Measurements from ENCODE around the gene PBX4.

Gene PBX4

DNA sequence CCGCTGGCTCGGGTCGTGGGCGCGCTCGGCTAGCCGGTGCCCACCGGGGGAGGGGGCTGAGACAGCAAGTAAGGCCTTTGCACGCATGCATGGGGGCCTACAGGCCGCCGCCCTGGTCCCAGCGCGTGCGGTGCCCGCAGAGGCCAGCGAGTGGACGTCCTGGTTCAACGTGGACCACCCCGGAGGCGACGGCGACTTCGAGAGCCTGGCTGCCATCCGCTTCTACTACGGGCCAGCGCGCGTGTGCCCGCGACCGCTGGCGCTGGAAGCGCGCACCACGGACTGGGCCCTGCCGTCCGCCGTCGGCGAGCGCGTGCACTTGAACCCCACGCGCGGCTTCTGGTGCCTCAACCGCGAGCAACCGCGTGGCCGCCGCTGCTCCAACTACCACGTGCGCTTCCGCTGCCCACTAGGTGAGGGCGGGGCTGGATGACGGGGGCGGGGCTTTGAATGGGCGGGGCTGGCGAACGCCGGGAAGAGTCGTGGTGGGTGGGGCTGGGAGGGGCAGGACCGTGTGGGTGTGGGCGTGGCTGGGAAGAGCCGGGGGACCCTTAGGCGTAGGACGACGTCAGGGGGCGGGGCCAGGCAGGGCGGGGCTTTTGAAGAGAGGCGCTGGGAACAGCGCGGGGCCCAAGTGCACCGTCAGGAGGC lies 78.3 kb downstream of the PBX4 start:
- DNase-seq (ENCODE audit: low spot score): peak; percentile 68

DNA sequence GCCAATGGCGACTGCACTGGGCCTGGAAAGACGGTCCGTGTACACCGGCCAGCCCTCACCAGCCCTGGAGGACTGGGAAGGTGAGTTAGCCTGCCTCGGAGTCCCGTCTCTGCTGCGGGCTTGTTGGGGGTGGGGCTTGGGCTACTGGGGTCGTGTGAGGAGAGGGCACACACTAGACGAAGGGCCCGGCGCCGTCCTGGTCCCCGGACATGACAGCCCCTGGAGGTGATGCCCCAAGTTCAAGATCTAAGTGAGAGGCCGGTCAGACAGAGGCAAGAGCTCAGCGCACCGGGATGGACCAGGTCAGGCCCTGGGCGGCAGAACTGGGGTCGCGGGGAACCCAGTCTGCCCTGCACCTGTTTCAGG lies 78.8 kb downstream of the PBX4 start:
- no peak for DNase-seq (ENCODE audit: low spot score)

- DNase-seq (ENCODE audit: low spot score): no peak
Observed at GRCh38 chr19:19538785-19539166, 79.7 kb downstream of the PBX4 start.

DNA sequence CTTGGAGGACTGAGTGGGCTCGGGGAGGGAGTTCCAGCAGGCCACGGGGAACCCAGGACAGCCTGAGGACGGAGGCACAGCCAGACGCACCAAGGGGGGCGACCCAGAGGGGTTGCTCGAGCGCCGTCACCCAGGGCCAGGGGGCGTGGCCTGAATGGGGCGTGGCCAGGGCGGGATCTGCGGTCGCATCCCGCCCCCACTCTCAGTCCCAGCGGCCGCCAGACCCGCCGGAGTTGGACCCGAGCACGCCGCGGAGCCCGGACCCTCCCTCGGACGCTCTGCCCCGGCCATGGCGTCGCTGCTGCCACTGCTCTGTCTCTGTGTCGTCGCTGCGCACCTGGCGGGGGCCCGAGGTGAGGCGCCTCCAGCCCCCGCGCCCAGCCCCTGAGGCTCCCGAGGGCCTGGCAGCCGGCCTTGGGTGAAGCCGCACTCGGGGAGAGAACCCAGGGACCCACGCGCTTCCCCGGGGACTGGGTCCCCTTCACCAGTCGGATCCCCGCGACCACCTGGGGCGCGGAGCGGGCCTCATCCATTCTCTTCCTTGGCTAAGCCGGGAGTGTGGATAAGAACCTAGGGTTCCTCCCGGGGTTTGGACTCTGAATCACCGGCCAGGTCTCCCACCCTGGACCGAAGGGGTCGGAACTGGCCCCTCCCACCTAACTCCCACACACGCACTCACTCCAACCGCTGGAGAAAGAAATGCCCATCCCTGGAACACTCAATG lies 80.3 kb downstream of the PBX4 start, which contains the start of gene CILP2:
TSS of gene CILP2 (plus strand) at position 205 of the 724 bp plus-strand sequence. CDS start at position 290, 85 bp downstream.
- no peak for DNase-seq (ENCODE audit: low spot score)

DNA sequence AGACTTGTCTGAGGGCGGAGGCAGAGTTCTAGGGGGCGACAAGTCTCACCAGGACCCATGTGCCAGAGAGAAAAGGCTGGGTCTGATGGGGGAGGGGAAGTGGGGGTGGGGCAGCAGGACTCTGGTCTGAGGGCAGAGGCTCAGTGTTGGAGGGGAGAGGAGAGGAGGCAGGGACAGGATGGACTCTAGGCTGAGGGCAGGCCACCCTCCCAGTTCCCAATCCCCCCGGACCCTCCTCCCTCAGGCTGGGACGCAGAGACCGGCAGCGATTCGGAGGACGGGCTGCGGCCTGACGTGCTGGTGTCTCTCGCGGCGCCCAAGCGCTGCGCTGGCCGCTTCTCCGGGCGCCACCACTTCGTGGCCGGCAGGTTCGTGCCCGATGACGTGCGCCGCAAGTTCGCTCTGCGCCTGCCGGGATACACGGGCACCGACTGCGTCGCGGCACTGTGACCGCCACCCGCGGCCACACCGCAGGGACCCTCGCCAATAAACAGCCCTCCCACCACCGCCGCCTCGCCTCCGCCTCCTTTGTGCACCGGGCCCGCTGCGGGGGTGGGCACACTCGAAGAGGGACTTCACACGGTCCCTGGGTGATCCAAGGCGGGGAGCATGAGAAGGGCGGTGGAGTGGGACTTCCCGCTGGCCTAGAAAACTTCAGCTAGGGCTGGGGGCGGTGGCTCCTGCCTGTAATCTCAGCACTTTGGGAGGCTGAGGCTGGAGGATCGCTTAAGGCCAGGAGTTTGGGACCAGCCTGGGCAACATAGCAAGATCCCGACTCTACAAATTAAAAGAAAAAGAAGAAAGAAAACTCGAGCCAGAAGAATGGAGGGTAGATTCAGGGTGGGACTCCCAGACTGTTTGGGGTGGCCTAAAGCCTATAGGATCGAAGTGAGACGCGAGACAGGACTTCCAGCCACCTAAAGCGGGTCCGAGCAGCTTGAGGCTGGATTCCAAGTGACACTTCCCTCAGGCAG lies 81.1 kb downstream of the PBX4 start:
- DNase-seq (ENCODE audit: low spot score): no peak

DNA sequence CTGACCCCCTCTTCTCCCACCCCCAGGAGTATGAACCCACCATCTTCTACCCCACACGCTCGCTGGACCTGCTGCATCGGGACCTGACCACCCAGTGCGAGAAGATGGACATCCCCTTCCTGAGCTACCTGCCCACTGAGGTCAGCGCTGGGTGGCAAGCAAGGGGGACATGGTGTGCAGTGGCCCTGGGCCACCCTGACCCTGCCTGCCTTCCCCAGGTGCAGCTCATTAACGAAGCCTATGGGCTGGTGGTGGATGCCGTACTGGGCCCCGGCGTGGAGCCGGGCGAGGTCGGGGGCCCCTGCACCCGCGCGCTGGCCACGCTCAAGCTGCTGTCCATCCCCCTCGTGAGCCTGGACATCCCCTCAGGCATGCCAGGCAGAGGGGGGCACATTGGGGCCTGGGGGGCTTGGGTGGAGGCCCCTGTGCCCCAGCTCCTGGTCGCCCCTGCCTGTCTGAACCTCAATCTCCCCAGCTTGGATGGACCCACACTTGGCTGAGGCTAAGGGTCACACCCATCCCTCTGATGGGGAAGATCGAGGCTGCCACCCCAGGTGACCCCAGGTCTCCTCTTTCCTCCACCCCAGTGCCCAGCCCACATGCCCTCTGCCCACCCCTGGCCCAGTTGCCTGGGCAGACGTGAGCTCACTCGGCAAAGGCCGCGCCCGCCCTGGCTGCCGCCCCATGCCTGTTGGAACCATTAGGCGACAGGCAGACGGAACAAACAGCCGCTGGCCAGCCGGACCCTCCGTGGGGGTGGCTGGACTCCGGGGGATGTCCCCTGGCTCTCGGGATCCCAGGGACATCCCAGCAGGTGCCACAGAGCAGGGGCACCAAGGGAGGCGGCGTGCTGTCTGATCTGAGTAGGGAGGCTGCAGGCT lies 82.9 kb downstream of the PBX4 start:
- no peak for DNase-seq (ENCODE audit: low spot score)

- no peak for DNase-seq (ENCODE audit: low spot score)
Observed at GRCh38 chr19:19534556-19535265, 83.8 kb downstream of the PBX4 start.

- no peak for DNase-seq (ENCODE audit: low spot score)
Observed at GRCh38 chr19:19533841-19534240, 84.6 kb downstream of the PBX4 start.

- DNase-seq (ENCODE audit: low spot score): no peak
Observed at GRCh38 chr19:19532806-19533701, 85.4 kb downstream of the PBX4 start.

GRCh38 chr19:19531951-19532805 lies 86.3 kb downstream of the PBX4 start:
- DNase-seq (ENCODE audit: low spot score): peak; percentile 82

- DNase-seq (ENCODE audit: low spot score): no peak
Observed at GRCh38 chr19:19530889-19531288, 87.6 kb downstream of the PBX4 start.

DNA sequence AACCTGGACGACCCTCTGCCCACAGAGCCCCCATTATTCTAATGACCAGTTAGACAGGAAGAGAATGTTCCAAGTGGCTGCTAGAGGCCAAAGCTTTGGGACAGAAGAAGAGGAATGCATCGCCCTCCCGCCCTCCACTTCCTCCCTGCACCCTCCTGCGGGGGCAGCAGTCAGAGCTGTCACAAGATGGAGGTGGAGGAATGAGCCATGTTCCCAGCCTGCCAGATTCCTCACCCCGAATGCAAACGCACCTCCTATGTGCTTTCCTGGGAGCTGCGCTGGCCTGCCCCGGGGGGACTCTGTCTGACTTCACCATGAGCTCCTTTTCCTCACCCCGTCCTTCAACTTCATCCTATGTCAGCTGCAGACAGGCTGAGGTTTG lies 88.1 kb downstream of the PBX4 start:
- DNase-seq (ENCODE audit: low spot score): no peak

GRCh38 chr19:19529783-19530422 lies 88.6 kb downstream of the PBX4 start:
- no peak for DNase-seq (ENCODE audit: low spot score)

DNA sequence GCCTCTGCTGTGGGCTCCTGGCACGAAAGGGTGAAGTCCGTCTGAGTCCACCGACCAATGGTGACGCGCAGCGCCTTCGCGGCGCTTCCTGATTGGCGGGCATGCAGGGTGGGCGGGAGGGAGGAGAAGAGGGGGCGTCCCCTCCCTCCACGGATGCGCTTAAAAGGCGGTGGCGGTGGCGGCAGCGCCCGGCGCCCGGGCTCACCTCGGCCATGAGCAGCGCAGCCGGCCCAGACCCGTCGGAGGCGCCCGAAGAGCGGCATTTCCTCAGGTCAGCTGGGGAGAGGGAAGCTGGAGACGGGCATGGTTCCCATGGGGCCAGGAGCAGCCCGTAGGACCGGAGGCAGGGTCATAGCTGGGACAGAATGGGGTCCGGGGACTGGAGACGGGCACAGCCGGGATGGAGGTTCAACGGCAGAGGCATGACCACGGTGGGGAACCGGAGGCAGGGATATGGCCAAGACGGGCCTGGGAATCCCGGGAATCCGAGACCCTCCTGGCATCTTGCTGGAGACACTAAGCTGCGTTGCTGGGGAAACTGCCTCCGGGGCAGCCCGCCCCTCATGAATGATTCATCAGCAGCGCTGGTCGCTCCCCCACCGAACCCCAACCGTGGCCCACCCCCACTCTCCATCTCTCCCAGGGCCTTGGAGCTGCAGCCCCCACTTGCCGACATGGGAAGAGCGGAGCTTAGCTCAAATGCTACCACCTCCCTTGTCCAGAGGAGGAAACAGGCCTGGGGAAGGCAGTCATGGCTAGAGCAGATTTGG lies 89.6 kb downstream of the PBX4 start, which contains the start of gene YJEFN3:
TSS of gene YJEFN3 (plus strand) at position 191 of the 770 bp plus-strand sequence. CDS start at position 213, 22 bp downstream.
- DNase-seq (ENCODE audit: low spot score): no peak

- no peak for DNase-seq (ENCODE audit: low spot score)
Observed at GRCh38 chr19:19527674-19528625, 90.5 kb downstream of the PBX4 start.

GRCh38 chr19:19527371-19527656 lies 91.2 kb downstream of the PBX4 start:
- no peak for DNase-seq (ENCODE audit: low spot score)

Data from CD4-positive, alpha-beta T cell treated with Interleukin-6 at 100 ng/mL for 8 hours (primary cell).